GM18511 (cell line): ENCODE results near the gene SLC7A7.
"Not testable (repeated sequence)": the region's sequence is repeated elsewhere in the genome, so short reads cannot be mapped to it uniquely, and the experiment has no call there.

Source experiments
- ATAC-seq: cut with Tn5 transposase; IDR thresholded peaks from one replicate; pipeline ENCODE4 v1.9.1; 2021; ENCODE audit warnings: mild to moderate bottlenecking, moderate library complexity; ENCODE audit not compliant: unreplicated experiment

SLC7A7 gene

DNA sequence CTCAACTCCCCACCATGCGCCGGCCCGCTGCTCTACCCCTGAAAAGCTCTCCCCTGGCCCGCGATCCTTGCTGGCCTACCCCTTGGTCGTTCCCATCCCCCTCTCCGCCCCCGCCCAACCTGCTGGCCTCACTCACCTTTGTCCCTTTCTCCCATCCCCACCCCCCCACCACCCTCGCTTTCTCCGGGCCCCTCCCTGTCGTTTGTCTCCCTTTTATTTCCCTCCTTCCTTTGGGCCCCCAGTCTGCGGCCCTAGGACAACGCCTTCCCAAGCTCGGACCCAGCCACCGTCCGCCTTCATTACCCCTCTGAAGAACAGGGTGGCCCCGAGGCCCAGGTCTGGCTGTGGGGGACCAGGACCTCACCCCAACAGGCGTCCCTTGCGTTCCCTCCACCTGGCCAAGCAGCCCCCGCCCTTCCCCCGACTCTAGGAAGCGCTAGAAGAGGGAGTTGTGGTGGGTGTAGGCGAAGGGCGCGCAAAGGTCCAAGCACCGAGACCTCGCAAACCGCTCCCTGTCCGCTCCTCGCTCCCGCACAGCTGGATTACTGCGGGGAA is 6.9 kb upstream of the SLC7A7 start:
- no peak for ATAC-seq

GRCh38 chr14:22821193-22822015 is 6.2 kb upstream of the SLC7A7 start:
- ATAC-seq: no peak

DNA sequence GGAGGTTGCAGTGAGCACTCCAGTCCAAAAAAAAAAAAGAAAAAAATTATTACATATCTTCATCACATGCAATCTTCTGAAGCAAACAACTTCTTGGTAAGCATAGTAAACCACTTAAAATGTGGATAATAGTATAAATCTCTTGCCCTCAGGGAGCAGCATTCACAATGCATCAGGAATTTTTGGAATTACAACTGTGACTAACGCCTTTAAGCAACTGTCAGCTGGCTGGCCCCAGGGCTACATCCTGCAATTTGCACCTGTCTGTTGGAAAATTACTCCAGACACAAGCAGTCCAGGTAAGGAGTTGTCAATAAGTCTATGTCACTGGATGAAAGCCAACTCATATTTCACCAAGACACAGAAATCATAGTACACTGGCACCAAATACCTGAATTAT is 5.5 kb upstream of the SLC7A7 start:
- ATAC-seq: no peak

DNA sequence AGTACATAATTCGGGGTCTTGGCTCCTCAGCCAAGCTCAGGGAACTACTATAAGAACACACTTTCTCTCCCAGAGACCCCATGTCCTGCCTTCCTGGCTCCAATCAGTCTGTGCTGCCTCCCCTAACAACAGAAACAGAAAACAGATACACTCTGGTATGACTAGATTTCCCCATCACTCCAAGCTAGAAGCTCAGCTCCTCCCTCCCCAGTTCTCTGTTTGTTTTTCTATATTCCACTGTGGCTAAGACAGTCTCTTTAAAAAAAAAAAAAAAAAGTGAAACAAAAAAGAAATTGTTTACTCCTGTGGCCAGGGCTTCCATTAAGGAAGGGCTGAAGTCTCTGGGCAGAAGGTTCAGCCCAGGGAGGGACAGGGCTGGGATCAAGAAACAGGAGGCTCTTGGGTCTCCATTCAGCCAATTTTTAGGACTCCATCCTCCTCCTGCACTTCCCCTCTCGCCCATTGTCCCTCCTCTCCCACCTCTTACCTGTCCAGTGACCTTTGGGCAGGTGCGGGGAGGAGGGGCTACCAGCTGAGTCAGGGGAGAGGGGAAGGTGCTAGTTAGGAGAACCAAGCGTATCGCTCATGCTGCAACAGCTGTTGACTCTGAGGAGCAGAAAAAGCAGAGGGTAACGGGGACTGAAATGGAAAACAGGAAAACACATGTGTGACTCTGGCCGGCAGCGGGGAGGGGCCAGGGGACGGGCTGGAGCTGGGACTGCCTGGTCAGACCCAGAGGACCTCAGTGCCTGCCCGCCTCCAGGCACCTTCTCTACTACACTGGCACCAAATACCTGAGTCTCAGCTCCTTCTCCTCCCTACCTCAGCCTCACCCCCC is 4.1 kb upstream of the SLC7A7 start:
- ATAC-seq: no peak

- ATAC-seq: no peak
These were observed 862 bp downstream of the SLC7A7 start for GRCh38 chr14:22814373-22814772.

DNA sequence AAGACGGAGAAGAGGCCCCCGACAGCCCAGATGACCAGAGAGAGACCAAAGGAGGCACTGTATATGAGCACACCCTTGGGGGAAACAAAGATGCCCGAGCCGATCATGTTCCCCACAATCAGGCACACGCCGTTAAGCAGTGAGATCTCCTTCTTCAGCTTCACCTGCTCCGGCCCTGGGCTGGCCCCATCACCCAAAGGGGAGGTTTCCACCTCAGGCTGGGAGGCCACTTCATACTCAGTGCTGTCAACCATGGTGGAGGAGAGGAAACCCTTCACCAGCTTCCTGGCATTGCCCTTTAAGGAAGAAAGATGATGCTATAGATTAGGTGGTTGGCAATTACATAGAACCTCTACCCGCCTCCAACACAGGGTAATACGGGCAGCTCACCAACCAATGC is 2.1 kb downstream of the SLC7A7 start:
- ATAC-seq: no peak

GRCh38 chr14:22812744-22813143 is 2.5 kb downstream of the SLC7A7 start:
- no peak for ATAC-seq

DNA sequence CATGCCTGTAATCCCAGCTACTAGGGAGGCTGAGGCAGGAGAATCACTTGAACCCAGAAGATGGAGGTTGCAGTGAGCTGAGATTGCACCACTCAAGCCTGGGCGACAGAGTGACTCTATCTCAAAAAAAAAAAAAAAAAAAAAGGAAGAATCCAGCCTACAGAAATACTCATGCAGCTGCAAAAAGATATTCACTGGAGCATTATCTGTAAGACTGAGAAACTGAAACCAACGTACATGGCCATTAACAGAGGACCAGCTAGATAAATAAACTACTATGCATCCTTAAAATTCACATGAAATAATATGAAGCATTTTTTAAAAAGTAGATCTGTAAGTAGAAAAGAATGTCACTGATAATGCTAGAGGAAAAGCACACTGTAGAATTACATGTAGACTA is 3.5 kb downstream of the SLC7A7 start:
- ATAC-seq: no peak

DNA sequence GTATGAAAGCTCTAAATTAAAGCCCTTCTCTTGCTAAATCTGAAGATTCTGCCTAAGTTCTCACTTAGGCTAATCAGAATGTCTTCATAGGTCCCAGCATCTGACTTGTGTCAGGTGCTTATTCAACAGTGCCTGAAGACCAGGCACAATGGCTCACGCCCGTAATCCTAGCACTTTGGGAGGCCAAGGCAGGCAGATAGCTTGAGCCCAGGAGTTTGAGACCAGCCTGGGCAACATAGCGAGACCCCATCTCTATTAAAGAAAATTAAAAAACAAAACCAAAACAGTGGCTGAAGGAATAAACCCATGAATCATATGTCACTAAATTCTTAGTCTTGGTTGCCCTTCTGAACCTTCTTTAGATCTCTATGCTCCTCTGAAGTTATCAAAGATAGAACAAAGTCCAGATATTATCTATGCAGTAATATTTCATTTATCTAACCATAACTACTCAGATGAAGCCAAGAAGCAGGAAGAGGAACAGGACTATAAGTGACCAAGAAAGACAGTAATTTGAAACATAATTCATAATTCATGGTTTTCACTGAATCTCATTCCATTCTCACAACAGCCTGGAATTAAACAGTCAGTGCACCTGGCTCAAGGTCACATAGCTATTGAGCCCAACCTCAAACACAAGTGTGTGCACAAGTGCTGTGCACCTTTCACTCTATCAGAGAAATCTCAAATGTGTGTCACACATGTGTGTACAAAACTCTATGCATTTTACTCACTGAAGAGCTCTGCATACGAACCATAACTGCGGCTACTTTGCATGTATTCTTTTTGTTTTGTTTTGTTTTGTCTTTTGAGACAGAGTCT is 6.6 kb downstream of the SLC7A7 start:
- ATAC-seq: no peak

DNA sequence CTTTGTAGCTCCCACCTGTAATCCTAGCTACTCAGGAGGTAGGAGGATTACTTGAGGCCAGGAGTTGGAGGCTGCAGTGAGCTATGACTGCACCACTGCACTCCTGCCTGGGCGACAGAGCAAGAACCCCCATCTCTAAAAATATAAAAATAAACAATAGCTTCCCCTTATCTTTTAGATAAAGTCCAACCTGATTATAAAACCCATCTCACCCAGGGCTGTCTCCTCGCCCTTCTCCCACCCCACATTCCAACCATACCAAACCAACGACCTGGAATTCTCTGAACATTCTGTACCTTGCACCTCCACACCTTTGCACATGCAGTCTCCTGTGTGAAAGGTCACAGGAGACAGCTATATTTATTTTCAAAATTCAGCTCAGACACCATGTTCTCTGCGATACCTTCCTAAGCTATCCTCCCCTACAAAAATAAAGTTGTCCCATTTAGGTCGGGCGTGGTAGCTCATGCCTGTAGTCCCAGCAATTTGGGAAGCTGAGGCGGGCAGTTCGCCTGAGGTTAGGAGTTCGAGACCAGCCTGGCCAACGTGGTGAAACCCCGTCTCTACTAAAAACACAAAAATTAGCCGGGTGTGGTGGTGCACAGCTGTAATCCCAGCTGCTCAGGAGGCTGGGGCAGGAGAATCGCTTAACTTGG is 7.7 kb downstream of the SLC7A7 start:
- no peak for ATAC-seq

GRCh38 chr14:22805235-22805634 is 10.0 kb downstream of the SLC7A7 start:
- not testable (repeated sequence) for ATAC-seq

- peak; percentile 49 for ATAC-seq
These were observed 11.6 kb downstream of the SLC7A7 start for GRCh38 chr14:22803687-22803974.

DNA sequence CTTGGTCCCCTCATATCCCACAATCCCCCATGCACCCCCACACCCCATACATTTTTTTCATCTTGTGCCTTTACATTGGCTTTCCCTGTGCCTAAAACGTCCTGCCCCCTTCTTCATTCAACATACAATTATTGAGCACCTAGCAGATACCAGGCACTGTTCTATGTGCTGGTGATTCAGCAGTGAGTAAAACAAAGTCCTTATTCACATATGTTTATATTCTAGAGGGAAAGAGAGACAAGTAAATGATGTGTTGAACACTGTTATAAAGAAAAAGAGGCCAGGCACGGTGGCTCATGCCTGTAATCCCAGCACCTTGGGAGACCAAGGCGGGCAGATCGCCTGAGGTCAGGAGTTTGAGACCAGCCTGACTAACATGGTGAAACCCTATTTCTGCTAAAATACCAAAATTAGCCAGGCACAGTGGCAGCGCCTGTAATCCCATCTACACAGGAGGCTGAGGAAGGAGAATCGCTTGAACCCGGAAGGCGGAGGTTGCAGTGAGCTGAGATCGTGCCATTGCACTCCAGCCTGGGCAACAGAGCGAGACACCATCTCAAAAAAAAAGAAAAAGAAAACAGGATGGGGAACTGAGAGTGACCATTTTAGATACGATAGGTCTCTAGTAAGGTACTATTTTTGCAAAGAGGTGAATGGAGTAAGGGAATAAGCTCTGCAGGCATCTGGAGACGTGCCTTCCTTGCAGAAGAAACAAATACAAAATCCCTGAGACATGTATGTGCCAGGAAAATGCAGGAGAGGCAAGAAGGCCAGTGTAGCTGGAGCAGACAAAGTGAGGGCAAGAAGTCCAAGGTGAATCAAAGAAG is 12.2 kb downstream of the SLC7A7 start:
- ATAC-seq: peak; percentile 62

GRCh38 chr14:22801716-22802115 is 13.5 kb downstream of the SLC7A7 start:
- no peak for ATAC-seq

DNA sequence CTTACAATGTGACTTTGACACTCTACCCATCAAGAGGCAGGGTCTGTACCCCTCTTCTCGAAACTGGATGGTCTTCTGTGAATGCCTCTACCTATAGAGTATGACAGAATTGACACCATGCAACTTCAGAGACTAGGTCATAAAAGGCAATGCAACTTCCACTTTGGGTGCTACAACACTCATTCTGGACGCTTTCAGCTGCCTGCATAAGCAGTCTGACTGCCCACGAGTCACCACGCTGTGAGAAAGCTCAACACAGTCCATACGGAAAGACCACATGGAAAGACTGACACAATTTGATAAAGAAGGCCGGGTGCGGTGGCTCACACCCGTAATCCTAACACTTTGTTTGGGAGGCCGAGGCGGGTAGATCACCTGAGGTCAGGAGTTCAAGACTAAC is 14.9 kb downstream of the SLC7A7 start:
- ATAC-seq: no peak

GRCh38 chr14:22798528-22798927 is 16.7 kb downstream of the SLC7A7 start:
- ATAC-seq: no peak

DNA sequence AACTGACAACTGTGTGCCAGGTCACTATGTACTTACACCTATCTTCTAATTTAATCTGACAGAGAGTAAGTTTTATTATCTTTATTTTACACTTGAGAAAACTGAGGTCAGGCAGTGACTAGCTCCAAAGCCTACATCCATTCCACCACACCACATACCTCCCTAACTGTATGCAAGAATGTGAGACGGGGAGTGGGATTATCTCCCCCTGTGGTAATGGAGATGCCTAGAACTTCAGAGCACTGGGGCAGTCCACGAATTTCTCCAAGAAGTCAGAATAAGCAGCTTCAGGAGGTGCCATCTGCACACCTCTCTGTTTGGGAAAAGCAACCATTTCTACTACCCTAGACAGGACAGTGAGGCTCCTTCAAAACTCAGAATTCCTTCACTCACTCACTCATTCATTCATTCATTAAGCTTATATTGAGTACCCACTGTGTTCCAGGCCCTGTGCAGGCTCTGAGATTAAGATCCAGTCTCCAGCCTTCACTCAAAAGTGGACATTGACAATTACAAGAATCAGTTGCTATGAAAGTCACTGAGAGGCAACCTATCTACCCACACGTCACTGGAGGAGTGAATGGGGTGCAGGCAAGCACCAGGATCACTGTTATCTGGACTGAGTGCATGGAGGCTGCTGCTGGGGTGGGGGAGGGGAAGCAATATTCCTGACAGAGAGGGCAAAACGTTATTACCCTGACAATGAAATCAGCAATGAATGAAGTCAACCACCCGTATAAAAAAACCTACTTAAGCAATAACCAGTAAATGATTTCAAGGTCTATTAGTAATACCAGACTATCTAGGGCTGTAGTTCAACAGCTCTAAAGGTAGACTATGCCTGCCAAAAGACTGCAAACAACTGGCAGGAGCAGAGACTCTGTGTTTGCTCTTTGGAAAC is 18.0 kb downstream of the SLC7A7 start:
- no peak for ATAC-seq

- ATAC-seq: peak; percentile 62
These were observed 19.0 kb downstream of the SLC7A7 start for GRCh38 chr14:22796087-22796707.
